Vagina (tissue), 2 donors: ENCODE measurements around the gene LRRC18.

Experiments
- CTCF ChIP-seq, 3 experiments: fragments of 450-650 bp in 2 of 3; fragments of 200-600 bp in 1 of 3; sonication (generic) in 1 of 3; IDR thresholded peaks; one replicate each; pipeline ENCODE4 v1.5.1; 2017 to 2019; ENCODE audit warnings: antibody characterized with exemption in 3 of 3, mild to moderate bottlenecking in 2 of 3, moderate library complexity in 2 of 3
- POLR2A ChIP-seq, 2 donors: fragments of 450-650 bp; IDR thresholded peaks; one replicate each; pipeline ENCODE4 v1.6.1; 2017; ENCODE audit warnings: antibody characterized with exemption in 2 of 2, mild to moderate bottlenecking in 2 of 2, moderate library complexity in 2 of 2
- POLR2AphosphoS5 ChIP-seq, 2 donors: sonication (generic); formaldehyde crosslinking; IDR thresholded peaks; one replicate each; pipeline ENCODE4 v1.9.0; 2017; ENCODE audit warnings: antibody characterized with exemption in 2 of 2, mild to moderate bottlenecking in 2 of 2, low read depth in 1 of 2; ENCODE audit not compliant: insufficient read depth in 1 of 2

DNA sequence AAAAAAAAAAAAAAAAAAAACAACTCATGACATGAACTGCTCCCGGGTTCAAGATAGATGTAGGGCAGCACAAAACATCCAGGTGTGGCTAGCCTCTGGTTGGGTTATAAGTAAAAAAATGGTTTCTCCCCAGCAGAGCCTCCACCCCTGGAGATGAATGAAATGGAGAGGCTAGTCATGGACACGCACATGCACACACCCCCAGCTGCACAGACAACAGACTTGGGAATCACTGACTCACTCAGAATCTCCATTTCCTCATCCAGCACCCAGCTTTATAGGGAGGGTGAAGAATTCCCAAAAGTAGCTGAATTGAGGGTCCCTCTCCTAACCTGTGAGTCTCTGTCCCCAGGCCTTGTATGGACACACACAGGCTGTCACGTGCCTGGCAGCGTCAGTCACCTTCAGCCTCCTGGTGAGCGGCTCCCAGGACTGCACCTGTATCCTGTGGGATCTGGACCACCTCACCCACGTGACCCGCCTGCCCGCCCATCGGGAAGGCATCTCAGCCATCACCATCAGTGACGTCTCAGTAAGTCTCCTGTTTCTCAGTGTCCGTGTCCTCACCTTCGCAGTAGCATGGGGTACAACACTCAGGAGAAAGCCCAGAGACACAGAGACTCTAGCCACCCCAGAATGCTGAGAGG lies 35.0 kb upstream of the LRRC18 start:
- TF ChIP-seq POLR2A (IDR thresholded peaks at IDR 0.05) (no peak), CTCF (IDR thresholded peaks at IDR 0.05) (no peak), POLR2AphosphoS5 (IDR thresholded peaks at IDR 0.05; ENCODE audit: insufficient read depth in 1 of 2, low read depth in 1 of 2) (no peak)
